HL-60 (cell line): Measurements from ENCODE around the gene TNPO1.

ENCODE experiments used
- GABPA ChIP-seq: IDR thresholded peaks from 2 replicates; pipeline ENCODE4 v1.6.1; 2012; ENCODE audit warnings: low read depth
- POLR2AphosphoS5 ChIP-seq: IDR thresholded peaks from 2 replicates; pipeline ENCODE4 v1.6.1; 2012; ENCODE audit warnings: low read depth
- SPI1 ChIP-seq: IDR thresholded peaks from 2 replicates; pipeline ENCODE4 v1.6.1; 2012; ENCODE audit warnings: low read depth, mild to moderate bottlenecking, borderline replicate concordance
- TF ChIP-seq, protein P1 (sequence below): IDR thresholded peaks from one replicate; pipeline ENCODE4 v1.5.1; 2011; ENCODE audit warnings: low read length, control low read depth, inconsistent platforms; ENCODE audit not compliant: insufficient read depth
- TF ChIP-seq, protein P2 (sequence below): IDR thresholded peaks from 2 replicates; pipeline ENCODE4 v1.6.1; 2012; ENCODE audit warnings: low read depth; ENCODE audit not compliant: insufficient replicate concordance

DNA sequence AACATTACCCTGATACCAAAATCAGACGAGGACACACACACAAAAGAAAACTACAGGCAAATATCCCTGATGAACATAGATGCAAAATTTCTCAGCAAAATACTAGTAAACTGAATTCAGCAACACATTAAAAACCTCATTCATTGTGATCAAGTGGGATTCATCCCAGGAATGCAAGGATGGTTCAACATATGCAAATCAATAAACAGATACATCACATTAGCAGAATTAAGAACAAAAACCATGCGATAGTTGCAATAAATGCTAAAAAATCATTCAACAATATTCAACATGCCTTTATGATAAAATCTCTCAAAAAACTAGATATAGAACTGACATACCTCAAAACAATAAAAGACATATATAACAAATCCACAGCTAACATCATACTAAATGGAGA, 36.9 kb upstream of the TNPO1 start:
- TF ChIP-seq GABPA = no peak
- no peak for TF ChIP-seq POLR2AphosphoS5
- TF ChIP-seq, protein P1, sequence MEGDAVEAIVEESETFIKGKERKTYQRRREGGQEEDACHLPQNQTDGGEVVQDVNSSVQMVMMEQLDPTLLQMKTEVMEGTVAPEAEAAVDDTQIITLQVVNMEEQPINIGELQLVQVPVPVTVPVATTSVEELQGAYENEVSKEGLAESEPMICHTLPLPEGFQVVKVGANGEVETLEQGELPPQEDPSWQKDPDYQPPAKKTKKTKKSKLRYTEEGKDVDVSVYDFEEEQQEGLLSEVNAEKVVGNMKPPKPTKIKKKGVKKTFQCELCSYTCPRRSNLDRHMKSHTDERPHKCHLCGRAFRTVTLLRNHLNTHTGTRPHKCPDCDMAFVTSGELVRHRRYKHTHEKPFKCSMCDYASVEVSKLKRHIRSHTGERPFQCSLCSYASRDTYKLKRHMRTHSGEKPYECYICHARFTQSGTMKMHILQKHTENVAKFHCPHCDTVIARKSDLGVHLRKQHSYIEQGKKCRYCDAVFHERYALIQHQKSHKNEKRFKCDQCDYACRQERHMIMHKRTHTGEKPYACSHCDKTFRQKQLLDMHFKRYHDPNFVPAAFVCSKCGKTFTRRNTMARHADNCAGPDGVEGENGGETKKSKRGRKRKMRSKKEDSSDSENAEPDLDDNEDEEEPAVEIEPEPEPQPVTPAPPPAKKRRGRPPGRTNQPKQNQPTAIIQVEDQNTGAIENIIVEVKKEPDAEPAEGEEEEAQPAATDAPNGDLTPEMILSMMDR = no peak
- TF ChIP-seq SPI1 = no peak
- TF ChIP-seq, protein P2, sequence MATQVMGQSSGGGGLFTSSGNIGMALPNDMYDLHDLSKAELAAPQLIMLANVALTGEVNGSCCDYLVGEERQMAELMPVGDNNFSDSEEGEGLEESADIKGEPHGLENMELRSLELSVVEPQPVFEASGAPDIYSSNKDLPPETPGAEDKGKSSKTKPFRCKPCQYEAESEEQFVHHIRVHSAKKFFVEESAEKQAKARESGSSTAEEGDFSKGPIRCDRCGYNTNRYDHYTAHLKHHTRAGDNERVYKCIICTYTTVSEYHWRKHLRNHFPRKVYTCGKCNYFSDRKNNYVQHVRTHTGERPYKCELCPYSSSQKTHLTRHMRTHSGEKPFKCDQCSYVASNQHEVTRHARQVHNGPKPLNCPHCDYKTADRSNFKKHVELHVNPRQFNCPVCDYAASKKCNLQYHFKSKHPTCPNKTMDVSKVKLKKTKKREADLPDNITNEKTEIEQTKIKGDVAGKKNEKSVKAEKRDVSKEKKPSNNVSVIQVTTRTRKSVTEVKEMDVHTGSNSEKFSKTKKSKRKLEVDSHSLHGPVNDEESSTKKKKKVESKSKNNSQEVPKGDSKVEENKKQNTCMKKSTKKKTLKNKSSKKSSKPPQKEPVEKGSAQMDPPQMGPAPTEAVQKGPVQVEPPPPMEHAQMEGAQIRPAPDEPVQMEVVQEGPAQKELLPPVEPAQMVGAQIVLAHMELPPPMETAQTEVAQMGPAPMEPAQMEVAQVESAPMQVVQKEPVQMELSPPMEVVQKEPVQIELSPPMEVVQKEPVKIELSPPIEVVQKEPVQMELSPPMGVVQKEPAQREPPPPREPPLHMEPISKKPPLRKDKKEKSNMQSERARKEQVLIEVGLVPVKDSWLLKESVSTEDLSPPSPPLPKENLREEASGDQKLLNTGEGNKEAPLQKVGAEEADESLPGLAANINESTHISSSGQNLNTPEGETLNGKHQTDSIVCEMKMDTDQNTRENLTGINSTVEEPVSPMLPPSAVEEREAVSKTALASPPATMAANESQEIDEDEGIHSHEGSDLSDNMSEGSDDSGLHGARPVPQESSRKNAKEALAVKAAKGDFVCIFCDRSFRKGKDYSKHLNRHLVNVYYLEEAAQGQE = no peak
